Lung (tissue), 12 donors: ENCODE results near the gene SRPRB. TPM values are rescaled to one million over a fixed set of nuclear protein-coding genes. Genes with fewer than 3 reads are reported as not detected.

Experiments
- ATAC-seq: fragments of 200-7000 bp; cut with Tn5 transposase; one replicate; pipeline ENCODE4 v1.9.1; 2020; ENCODE audit warnings: moderate number of reproducible peaks; ENCODE audit not compliant: insufficient read depth, low FRiP score
- DNase-seq, 3 donors: peaks; one replicate each; pipeline ENCODE4 v3.0.0-alpha.2; 2013 to 2017
- H3K27ac ChIP-seq, 2 donors: one replicate each; pipeline ENCODE4 v1.5.1; 2013; ENCODE audit warnings: mild to moderate bottlenecking in 2 of 2, moderate library complexity in 2 of 2, control low read depth in 1 of 2, inconsistent platforms in 1 of 2, low read depth in 1 of 2, low read length in 1 of 2
- H3K27me3 ChIP-seq, 3 donors: one replicate each; pipeline ENCODE4 v1.5.1; 2013; ENCODE audit warnings: low read length in 2 of 3; ENCODE audit not compliant: control insufficient read depth in 3 of 3, insufficient read depth in 3 of 3
- H3K36me3 ChIP-seq, 4 donors: one replicate each; pipeline ENCODE4 v1.5.1; 2013; ENCODE audit warnings: low read length in 4 of 4, mild to moderate bottlenecking in 1 of 4, moderate library complexity in 1 of 4; ENCODE audit not compliant: control insufficient read depth in 4 of 4, insufficient read depth in 4 of 4
- H3K4me1 ChIP-seq, 5 donors: one replicate each; pipeline ENCODE4 v1.5.1; 2013; ENCODE audit warnings: low read length in 5 of 5, mild to moderate bottlenecking in 2 of 5, moderate library complexity in 1 of 5; ENCODE audit not compliant: control insufficient read depth in 5 of 5, insufficient read depth in 5 of 5
- H3K4me3 ChIP-seq: one replicate; pipeline ENCODE4 v1.5.1; 2013; ENCODE audit warnings: mild to moderate bottlenecking, control low read depth, moderate library complexity
- H3K9ac ChIP-seq, 2 donors: one replicate each; pipeline ENCODE4 v1.5.1; 2013; ENCODE audit warnings: low read length in 2 of 2, control low read depth in 1 of 2; ENCODE audit not compliant: insufficient read depth in 1 of 2
- H3K9me3 ChIP-seq, 4 donors: one replicate each; pipeline ENCODE4 v1.5.1; 2013; ENCODE audit warnings: low read length in 3 of 4, mild to moderate bottlenecking in 1 of 4, moderate library complexity in 1 of 4; ENCODE audit not compliant: control insufficient read depth in 4 of 4, insufficient read depth in 3 of 4
- CTCF ChIP-seq: IDR thresholded peaks from 2 replicates; pipeline ENCODE4 v1.5.1; 2012; ENCODE audit warnings: mild to moderate bottlenecking; ENCODE audit errors: control extremely low read depth, extremely low read depth
- WGBS, 2 donors: extraction: QIAGEN DNeasy Blood & Tissue Kit; methylation state at CpG; one replicate each; pipeline ENCODE4 v1.1.7; 2013; 5-methylcytosine and 5-hydroxymethylcytosine counted together
- polyA plus RNA-seq, 2 donors: library from polyadenylated mRNA; stranded (reverse); fragments of 200-250 nt; gene quantifications; one replicate each; pipeline ENCODE4 v1.2.1, GENCODE V29; 2013
- total RNA-seq, 2 donors: library from RNA; depleted of rRNA in 1 of 2; stranded (reverse); fragments of >200 nt in 1 of 2; gene quantifications; one replicate each; pipeline ENCODE4 v1.2.1, GENCODE V29; 2014 to 2021
- donor health status: control.
- donor health status: control.
- donor health status: Bipolar disorder and iron deficiency.
- donor health status: healthy.
- donor health status: DM: yes; HTN: yes; CAD: no.

Gene SRPRB
- total and polyA plus RNA-seq, 4 donors: 20.3 to 82.4 (median 39.3) TPM

- no peak overlapping the region for H3K27ac ChIP-seq
- no peak overlapping the region for H3K4me3 ChIP-seq
- no peaks in the 10 kb centered on the region for H3K9me3 ChIP-seq
- no peak for ATAC-seq
- no peaks in the 10 kb centered on the region for H3K36me3 ChIP-seq
- H3K27me3 ChIP-seq: no peaks in the 10 kb centered on the region
- TF ChIP-seq CTCF: no peak
- no peak overlapping the region for H3K9ac ChIP-seq
- H3K4me1 ChIP-seq: peaks cover 0 to 9% (median 0%) of the 10 kb centered on the region in 5 donors
- 86% methylated on average over 1 of the region's 1 CpG for WGBS, 2 donors
- DNase-seq: no peak
These were observed 38.0 kb upstream of the SRPRB start for GRCh38 chr3:133767607-133768006.

- DNase-seq (no peak), ATAC-seq (no peak)
- H3K4me3 ChIP-seq: no peak overlapping the region
- H3K9me3 ChIP-seq: no peaks in the 10 kb centered on the region
- TF ChIP-seq CTCF: no peak
- no peak overlapping the region for H3K27ac ChIP-seq
- peaks cover 0 to 7% (median 0%) of the 10 kb centered on the region in 5 donors for H3K4me1 ChIP-seq
- no peaks in the 10 kb centered on the region for H3K36me3 ChIP-seq
- no peaks in the 10 kb centered on the region for H3K27me3 ChIP-seq
- WGBS, 2 donors: 88 to 93% methylated on average over 3 of the region's 3 CpGs
- H3K9ac ChIP-seq: no peak overlapping the region
These were observed 36.1 kb upstream of the SRPRB start for GRCh38 chr3:133769536-133769935.

GRCh38 chr3:133773732-133774131 lies 31.9 kb upstream of the SRPRB start:
- Histone ChIP-seq H3K4me1 (no peaks in the 10 kb centered on the region), H3K27me3 (no peaks in the 10 kb centered on the region), H3K9me3 (no peaks in the 10 kb centered on the region), H3K9ac (no peak overlapping the region), H3K27ac (no peak overlapping the region), H3K4me3 (no peak overlapping the region), H3K36me3 (no peaks in the 10 kb centered on the region)
- WGBS, 2 donors: 87 to 88% methylated on average over 3 of the region's 3 CpGs
- DNase-seq (no peak), ATAC-seq (no peak)
- no peak for TF ChIP-seq CTCF

GRCh38 chr3:133775309-133775708 lies 30.3 kb upstream of the SRPRB start:
- Histone ChIP-seq H3K9ac (no peak overlapping the region), H3K4me3 (no peak overlapping the region), H3K27ac (no peak overlapping the region), H3K4me1 (no peaks in the 10 kb centered on the region), H3K27me3 (peaks cover 0 to 6% (median 0%) of the 10 kb centered on the region in 3 donors), H3K36me3 (no peaks in the 10 kb centered on the region), H3K9me3 (no peaks in the 10 kb centered on the region)
- 94 to 95% methylated on average over 9 of the region's 9 CpGs for WGBS, 2 donors
- DNase-seq (no peak), ATAC-seq (no peak)
- TF ChIP-seq CTCF: no peak
